A549 (cell line): ENCODE results near the gene MARK3. TPM values are rescaled to one million over a fixed set of nuclear protein-coding genes. Genes with fewer than 3 reads are reported as not detected.

ENCODE experiments used
- ATAC-seq, 2 experiments: fragments of 200-7000 bp in 1 of 2; fragments of >200 bp in 1 of 2; cut with Nextera tagmentation in 1 of 2; cut with Tn5 transposase in 1 of 2; 3 replicates each; pipeline versions ENCODE4 v1.8.0 to v1.9.1; 2018 to 2020; ENCODE audit warnings: mild to moderate bottlenecking in 1 of 2, moderate library complexity in 1 of 2
- CTCF ChIA-PET: fragments of 300-600 bp; sonication (Branson Sonifier 250); formaldehyde crosslinking; extraction: SDS; loops from one replicate; lab custom pipeline; 2021; ENCODE audit warnings: antibody characterized with exemption, inconsistent platforms; lab: Yijun Ruan, JAX
- POLR2A ChIA-PET: fragments of 350-600 bp; formaldehyde crosslinking; extraction: SDS; loops from one replicate; lab custom pipeline; 2021; ENCODE audit warnings: antibody characterized with exemption, inconsistent platforms; lab: Yijun Ruan, JAX
- DNase-seq, 2 experiments: peaks; one replicate each; pipeline versions ENCODE4 v3.0.0 to v3.0.0-alpha.2; 2011 to 2016; ENCODE audit warnings: low read depth in 1 of 2, low spot score in 1 of 2
- FAIRE-seq: peaks from 2 replicates; lab custom pipeline; 2011; peaks lifted over from hg19 to GRCh38; lab: Jason Lieb, UNC
- H3K27ac ChIP-seq, 2 experiments: fragments of >200 bp; sonication (Bioruptor Twin); formaldehyde crosslinking; 3 replicates each; pipeline ENCODE4 v1.5.1; 2016 to 2017
- H3K4me1 ChIP-seq: fragments of >200 bp; sonication (Bioruptor Twin); formaldehyde crosslinking; 3 replicates; pipeline ENCODE4 v1.6.1; 2016
- H3K4me2 ChIP-seq: fragments of >200 bp; sonication (Bioruptor Twin); formaldehyde crosslinking; 3 replicates; pipeline ENCODE4 v1.6.1; 2016
- H3K4me3 ChIP-seq: fragments of >200 bp; sonication (Bioruptor Twin); formaldehyde crosslinking; 3 replicates; pipeline ENCODE4 v1.5.1; 2016
- H3K9me3 ChIP-seq: fragments of >200 bp; sonication (Bioruptor Twin); formaldehyde crosslinking; 3 replicates; pipeline ENCODE4 v1.6.1; 2016
- BCL3 ChIP-seq: fragments of >200 bp; sonication (Bioruptor Twin); formaldehyde crosslinking; IDR thresholded peaks from 3 replicates; pipeline ENCODE4 v1.6.1; 2016
- CBX8 ChIP-seq: fragments of 200-600 bp; sonication (generic); IDR thresholded peaks from 2 replicates; pipeline ENCODE4 v1.6.1; 2016
- CHD4 ChIP-seq: fragments of 200-600 bp; sonication (generic); IDR thresholded peaks from 2 replicates; pipeline ENCODE4 v1.6.1; 2016; ENCODE audit warnings: antibody characterized with exemption, mild to moderate bottlenecking, borderline replicate concordance
- CTCF ChIP-seq: fragments of >200 bp; sonication (Bioruptor Twin); formaldehyde crosslinking; IDR thresholded peaks from 3 replicates; pipeline ENCODE4 v1.5.1; 2016
- EHMT2 ChIP-seq: fragments of 200-600 bp; sonication (generic); IDR thresholded peaks from 2 replicates; pipeline ENCODE4 v1.6.1; 2016; ENCODE audit warnings: antibody characterized with exemption, low read depth, mild to moderate bottlenecking, moderate library complexity
- ESRRA ChIP-seq: fragments of 150-350 bp; IDR thresholded peaks from 2 replicates; pipeline ENCODE4 v1.6.1; 2014; ENCODE audit warnings: mild to moderate bottlenecking, low read length, borderline replicate concordance
- FOXS1 ChIP-seq: fragments of 250-450 bp; sonication (Bioruptor Pico); IDR thresholded peaks from 2 replicates; pipeline ENCODE4 v1.5.0; 2020; ENCODE audit warnings: mild to moderate bottlenecking, moderate library complexity
- HDAC2 ChIP-seq: fragments of 200-600 bp; sonication (generic); IDR thresholded peaks from 2 replicates; pipeline ENCODE4 v1.6.1; 2016
- JUNB ChIP-seq: fragments of >200 bp; sonication (Bioruptor Twin); formaldehyde crosslinking; IDR thresholded peaks from 2 replicates; pipeline ENCODE4 v1.6.1; 2016
- MAX ChIP-seq: IDR thresholded peaks from 2 replicates; pipeline ENCODE4 v1.6.1; 2012
- POLR2A ChIP-seq: IDR thresholded peaks from 2 replicates; pipeline ENCODE4 v1.6.1; 2012; ENCODE audit warnings: mild to moderate bottlenecking, low read length
- POLR2AphosphoS2 ChIP-seq: conservative IDR thresholded peaks from 2 replicates; pipeline ENCODE4 v1.6.1; 2012; ENCODE audit warnings: low read length, improper control_type of control experiment, inconsistent platforms
- RAD21 ChIP-seq, 2 experiments: fragments of >200 bp in 1 of 2; sonication (Bioruptor Twin) in 1 of 2; formaldehyde crosslinking in 1 of 2; IDR thresholded peaks in 1 of 2; conservative IDR thresholded peaks in 1 of 2; 2 replicates in 1 of 2; 3 replicates in 1 of 2; pipeline ENCODE4 v1.6.1; 2012 to 2018; ENCODE audit warnings: inconsistent platforms in 1 of 2
- RARB ChIP-seq: fragments of 250-450 bp; sonication (Bioruptor Pico); IDR thresholded peaks from 2 replicates; pipeline ENCODE4 v1.8.0; 2021; ENCODE audit warnings: mild to moderate bottlenecking, moderate library complexity
- REST ChIP-seq: fragments of 200-600 bp; sonication (generic); IDR thresholded peaks from 2 replicates; pipeline ENCODE4 v1.6.1; 2016; ENCODE audit warnings: antibody characterized with exemption, mild to moderate bottlenecking, moderate library complexity
- RNF2 ChIP-seq: fragments of 200-600 bp; sonication (generic); IDR thresholded peaks from 2 replicates; pipeline ENCODE4 v1.6.1; 2016; ENCODE audit warnings: low read depth, mild to moderate bottlenecking, antibody characterized with exemption, moderate library complexity, borderline replicate concordance
- TP53 ChIP-seq: fragments of 250-450 bp; sonication (Bioruptor Pico); IDR thresholded peaks from 2 replicates; pipeline ENCODE4 v1.5.0; 2021; ENCODE audit warnings: mild to moderate bottlenecking, moderate library complexity
- USF2 ChIP-seq: fragments of 450-650 bp; IDR thresholded peaks from 2 replicates; pipeline ENCODE4 v1.6.1; 2014; ENCODE audit warnings: antibody characterized with exemption
- WGBS: methylation state at CpG from one replicate; pipeline ENCODE4 v1.1.6; 2017; ENCODE audit errors: missing lambda C conversion rate; 5-methylcytosine and 5-hydroxymethylcytosine counted together
- polyA plus RNA-seq, 4 experiments: library from polyadenylated mRNA; depleted of rRNA in 3 of 4; stranded (reverse); fragments of >200 nt; fragmentation: RNase III in 1 of 4; extraction: RNeasy Plus Mini Kit Qiagen cat#74134 plus additional on column Dnase treatment in 1 of 4; gene quantifications; 2 replicates in 3 of 4; 3 replicates in 1 of 4; pipeline ENCODE4 v1.2.3, GENCODE V29; 2011 to 2017

MARK3 gene
- polyA plus RNA-seq, 2 of the 4 experiments (the other 2 are of a cell fraction): 59.7 to 97.6 TPM

DNA sequence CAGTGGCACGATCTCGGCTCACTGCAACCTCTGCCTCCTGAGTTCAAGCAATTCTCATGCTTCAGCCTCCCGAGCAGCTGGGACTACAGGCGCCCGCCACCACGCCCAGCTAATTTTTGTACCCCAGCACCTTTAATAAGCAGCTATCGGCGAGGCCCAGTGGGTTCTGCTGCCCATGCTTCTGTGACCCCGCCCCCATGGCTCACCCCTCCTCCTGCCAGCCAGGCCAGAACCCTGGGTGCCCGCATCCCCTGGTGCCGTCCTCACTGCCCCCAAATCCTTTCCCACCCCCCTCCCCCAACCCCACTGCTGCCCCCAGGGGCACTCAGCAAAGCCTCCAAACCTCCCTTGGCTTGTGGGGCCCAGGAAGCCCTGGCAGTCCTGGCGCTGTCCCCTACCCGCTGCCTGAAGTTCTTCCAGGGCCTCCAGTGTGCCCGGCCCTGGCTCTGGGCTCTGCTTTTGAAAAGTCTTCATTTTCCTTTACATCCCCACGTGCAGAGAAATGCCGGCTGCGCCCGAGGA, 162.8 kb downstream of the MARK3 start (continued):
- no peak for TF ChIP-seq BCL3

DNA sequence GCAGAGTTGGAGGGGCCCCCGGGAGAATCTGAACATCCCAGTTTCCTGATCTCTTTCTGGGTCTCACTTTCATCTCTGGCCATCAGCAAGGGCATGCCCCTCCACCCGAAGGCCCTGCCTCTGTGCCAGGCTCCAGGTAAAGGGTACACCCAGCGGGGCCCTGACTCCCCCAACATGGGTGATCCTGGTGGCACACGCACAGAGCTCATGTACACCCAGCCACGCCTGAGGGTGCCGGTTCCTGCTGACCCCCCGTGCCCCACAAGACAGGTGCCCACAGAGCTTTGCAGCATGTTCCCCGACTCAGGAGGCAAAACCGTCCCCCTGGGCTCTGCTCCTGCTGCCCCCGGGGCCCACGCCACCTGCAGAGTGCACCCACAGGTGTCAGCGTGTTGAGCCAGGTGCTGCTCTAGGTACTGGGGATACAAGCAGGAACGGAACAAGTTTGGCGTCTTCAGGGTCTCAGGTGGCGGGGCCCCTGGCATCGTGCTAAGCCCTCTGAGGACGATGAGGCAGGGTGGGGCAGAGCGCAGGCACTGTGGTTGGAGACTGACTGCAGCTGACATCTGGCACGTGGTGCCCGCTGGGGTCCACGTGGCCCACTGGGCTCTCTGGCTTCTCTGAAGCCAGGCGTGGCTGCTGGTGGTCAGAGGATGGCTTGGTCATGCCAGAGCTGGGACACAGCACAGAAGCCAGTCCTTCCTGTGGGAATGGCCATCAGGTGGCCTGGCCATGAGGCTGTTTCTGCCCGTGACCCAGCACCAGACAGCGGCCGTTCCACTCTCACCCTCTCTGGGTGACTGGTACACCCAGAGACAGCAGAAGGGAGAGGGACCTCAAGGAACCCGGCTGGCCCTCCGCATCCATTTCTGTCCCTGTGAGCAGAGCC, 163.5 kb downstream of the MARK3 start:
- DNase-seq (no peak), ATAC-seq (no peak), FAIRE-seq (no peak)
- no peak for TF ChIP-seq CHD4
- POLR2A ChIA-PET: no interaction called here
- Histone ChIP-seq H3K4me3 (no peak overlapping the region), H3K4me1 (peaks cover 14% of the 10 kb centered on the region; the same call in 2 of the 3 replicates), H3K4me2 (no peak overlapping the region), H3K9me3 (no peaks in the 10 kb centered on the region), H3K27ac (no peak overlapping the region)
- CTCF ChIA-PET: interaction anchor here (0.6 to 28.8 kb wide), 6 partner anchors 10 to 352 kb away, joined by 3 to 489 read pairs (median 52); partner anchors contain the start of genes BAG5, CKB, COA8 and TRMT61A
- WGBS: 84% methylated on average over 21 of the region's 27 CpGs

GRCh38 chr14:103549361-103550311, 164.4 kb downstream of the MARK3 start:
- POLR2A ChIA-PET: no interaction called here
- H3K4me2 ChIP-seq: no peak overlapping the region
- H3K27ac ChIP-seq: no peak overlapping the region
- FAIRE-seq (no peak), ATAC-seq (no peak), DNase-seq (no peak)
- no peak overlapping the region for H3K4me3 ChIP-seq
- H3K9me3 ChIP-seq: no peaks in the 10 kb centered on the region
- TF ChIP-seq EHMT2 (no peak), REST (no peak), CHD4 (no peak), CBX8 (no peak), RAD21 (conservative IDR thresholded peaks at IDR 0.05 in 1 of 2, IDR thresholded peaks at IDR 0.05 in 1 of 2) (no peak), RARB (no peak), POLR2A (no peak), HDAC2 (no peak), JUNB (no peak), FOXS1 (CRISPR knock-in tag) (no peak), CTCF (no peak), USF2 (no peak), BCL3 (no peak), TP53 (no peak), ESRRA (no peak), RNF2 (no peak), POLR2AphosphoS2 (no peak), MAX (no peak)
- peaks cover 14% of the 10 kb centered on the region; the same call in 2 of the 3 replicates for H3K4me1 ChIP-seq
- 85% methylated on average over 27 of the region's 30 CpGs for WGBS
- CTCF ChIA-PET: interaction anchor here (0.6 to 28.8 kb wide), 7 partner anchors 9 to 351 kb away, joined by 3 to 489 read pairs (median 4); partner anchors contain the start of genes BAG5, CKB, COA8 and TRMT61A
